Measurements from ENCODE around the gene SORBS1. TPM values are rescaled to one million over a fixed set of nuclear protein-coding genes. Genes with fewer than 3 reads are reported as not detected.

The SORBS1 gene
- total RNA-seq, 1 donor from 2014 or later = 28.2 TPM

GRCh38 chr10:95360122-95360714 is 201.0 kb downstream of the SORBS1 start:
- Mint-ChIP-seq H3K4me3 (no peak overlapping the region), H3K27me3 (peaks cover 3% of the 10 kb centered on the region), H3K4me1 (ENCODE audit: unreplicated experiment) (peaks cover 9% of the 10 kb centered on the region), H3K36me3 (peaks cover 7% of the 10 kb centered on the region), H3K9me3 (no peaks in the 10 kb centered on the region), H3K27ac (no peak overlapping the region)
- no peak for TF ChIP-seq CTCF (conservative IDR thresholded peaks at IDR 0.05)
- DNase-seq (ENCODE audit: extremely low spot score, unreplicated experiment) = no peak

- no peak for DNase-seq (ENCODE audit: extremely low spot score, unreplicated experiment)
- peaks cover 9% of the 10 kb centered on the region for H3K4me1 Mint-ChIP-seq (ENCODE audit: unreplicated experiment)
- TF ChIP-seq CTCF (conservative IDR thresholded peaks at IDR 0.05) = no peak
These were observed 201.7 kb downstream of the SORBS1 start for GRCh38 chr10:95359466-95359865.

GRCh38 chr10:95356190-95356955 is 204.8 kb downstream of the SORBS1 start:
- peaks cover 3% of the 10 kb centered on the region for H3K27me3 Mint-ChIP-seq
- peaks cover 7% of the 10 kb centered on the region for H3K36me3 Mint-ChIP-seq
- H3K9me3 Mint-ChIP-seq = no peaks in the 10 kb centered on the region
- H3K27ac Mint-ChIP-seq = no peak overlapping the region
- no peak for DNase-seq (ENCODE audit: extremely low spot score, unreplicated experiment)
- no peak overlapping the region for H3K4me3 Mint-ChIP-seq
- H3K4me1 Mint-ChIP-seq (ENCODE audit: unreplicated experiment) = peaks cover 4% of the 10 kb centered on the region
- no peak for TF ChIP-seq CTCF (conservative IDR thresholded peaks at IDR 0.05)

More at GRCh38 chr10:95359466-95359865, 201.7 kb downstream of the SORBS1 start:
- Mint-ChIP-seq H3K27ac (no peak overlapping the region), H3K9me3 (no peaks in the 10 kb centered on the region), H3K27me3 (peaks cover 3% of the 10 kb centered on the region), H3K4me3 (no peak overlapping the region), H3K36me3 (peaks cover 7% of the 10 kb centered on the region)

GRCh38 chr10:95355301-95355700 is 205.9 kb downstream of the SORBS1 start:
- H3K27me3 Mint-ChIP-seq = peaks cover 3% of the 10 kb centered on the region
- DNase-seq (ENCODE audit: extremely low spot score, unreplicated experiment) = no peak
- no peaks in the 10 kb centered on the region for H3K9me3 Mint-ChIP-seq
- no peak overlapping the region for H3K4me3 Mint-ChIP-seq
- peaks cover 12% of the 10 kb centered on the region for H3K36me3 Mint-ChIP-seq
- no peak for TF ChIP-seq CTCF (conservative IDR thresholded peaks at IDR 0.05)
- no peak overlapping the region for H3K27ac Mint-ChIP-seq
- peaks cover 4% of the 10 kb centered on the region for H3K4me1 Mint-ChIP-seq (ENCODE audit: unreplicated experiment)

- Mint-ChIP-seq H3K36me3 (peaks cover 11% of the 10 kb centered on the region), H3K4me3 (no peak overlapping the region), H3K27ac (no peak overlapping the region), H3K27me3 (peaks cover 3% of the 10 kb centered on the region), H3K9me3 (no peaks in the 10 kb centered on the region), H3K4me1 (ENCODE audit: unreplicated experiment) (peaks cover 4% of the 10 kb centered on the region)
- TF ChIP-seq CTCF (conservative IDR thresholded peaks at IDR 0.05) = no peak
- no peak for DNase-seq (ENCODE audit: extremely low spot score, unreplicated experiment)
These were observed 207.1 kb downstream of the SORBS1 start for GRCh38 chr10:95354110-95354509.

Measured in type B pancreatic cell (in vitro differentiated cells).